Muscle layer of duodenum (tissue), 2 donors: ENCODE results near the gene C1QTNF7.

Experiments used
- H3K27ac ChIP-seq: one replicate; pipeline ENCODE4 v1.7.0; 2013; ENCODE audit warnings: mild to moderate bottlenecking, low read length
- H3K27me3 ChIP-seq: one replicate; pipeline ENCODE4 v1.7.0; 2013; ENCODE audit warnings: low read depth, mild to moderate bottlenecking, control low read depth, low read length
- H3K36me3 ChIP-seq, 2 donors: one replicate each; pipeline ENCODE4 v1.7.0; 2013; ENCODE audit warnings: low read length in 2 of 2, control low read depth in 1 of 2, mild to moderate bottlenecking in 1 of 2; ENCODE audit not compliant: insufficient read depth in 2 of 2, control insufficient read depth in 1 of 2
- H3K4me1 ChIP-seq, 2 donors: one replicate each; pipeline ENCODE4 v1.7.0; 2013; ENCODE audit warnings: low read length in 2 of 2, mild to moderate bottlenecking in 2 of 2, control low read depth in 1 of 2, moderate library complexity in 1 of 2; ENCODE audit not compliant: insufficient read depth in 2 of 2, control insufficient read depth in 1 of 2
- H3K4me3 ChIP-seq, 2 donors: one replicate each; pipeline ENCODE4 v1.7.0; 2013; ENCODE audit warnings: low read length in 2 of 2, low read depth in 1 of 2, mild to moderate bottlenecking in 1 of 2
- H3K9me3 ChIP-seq, 2 donors: one replicate each; pipeline ENCODE4 v1.7.0; 2013; ENCODE audit warnings: low read length in 2 of 2, control low read depth in 1 of 2, mild to moderate bottlenecking in 1 of 2; ENCODE audit not compliant: control insufficient read depth in 1 of 2
- donor health status: healthy.

The C1QTNF7 gene

DNA sequence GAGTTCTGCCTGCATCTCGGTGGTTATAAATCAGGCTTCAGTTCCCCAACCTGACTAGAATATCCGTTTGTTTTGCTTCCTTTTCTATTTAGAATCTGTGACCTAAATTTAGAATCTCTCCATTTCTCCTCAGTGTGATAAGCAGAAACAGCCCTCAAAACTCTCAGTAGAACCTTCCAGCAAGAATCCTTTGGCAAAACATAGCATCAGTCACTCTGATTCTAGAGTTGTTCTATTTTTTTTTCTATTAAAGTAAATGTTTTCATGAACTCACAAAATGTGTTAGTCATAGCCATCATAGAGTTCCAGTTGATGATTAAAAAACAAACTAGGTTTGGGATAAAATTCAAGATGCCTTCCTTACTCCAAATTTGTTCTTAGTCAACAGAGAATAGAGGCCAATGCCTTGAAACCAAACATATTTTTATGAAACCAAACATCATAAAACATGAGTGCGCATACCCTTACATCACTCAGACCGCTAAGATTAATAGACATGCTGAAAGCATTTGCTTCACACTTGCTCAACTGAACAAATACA is 13.2 kb upstream of the C1QTNF7 start:
- peaks cover 0 to 21% of the 10 kb centered on the region in 2 donors for H3K4me1 ChIP-seq
- H3K36me3 ChIP-seq = no peaks in the 10 kb centered on the region
- H3K27ac ChIP-seq = no peak overlapping the region
- no peak overlapping the region for H3K4me3 ChIP-seq
- no peaks in the 10 kb centered on the region for H3K9me3 ChIP-seq
- H3K27me3 ChIP-seq = no peaks in the 10 kb centered on the region

DNA sequence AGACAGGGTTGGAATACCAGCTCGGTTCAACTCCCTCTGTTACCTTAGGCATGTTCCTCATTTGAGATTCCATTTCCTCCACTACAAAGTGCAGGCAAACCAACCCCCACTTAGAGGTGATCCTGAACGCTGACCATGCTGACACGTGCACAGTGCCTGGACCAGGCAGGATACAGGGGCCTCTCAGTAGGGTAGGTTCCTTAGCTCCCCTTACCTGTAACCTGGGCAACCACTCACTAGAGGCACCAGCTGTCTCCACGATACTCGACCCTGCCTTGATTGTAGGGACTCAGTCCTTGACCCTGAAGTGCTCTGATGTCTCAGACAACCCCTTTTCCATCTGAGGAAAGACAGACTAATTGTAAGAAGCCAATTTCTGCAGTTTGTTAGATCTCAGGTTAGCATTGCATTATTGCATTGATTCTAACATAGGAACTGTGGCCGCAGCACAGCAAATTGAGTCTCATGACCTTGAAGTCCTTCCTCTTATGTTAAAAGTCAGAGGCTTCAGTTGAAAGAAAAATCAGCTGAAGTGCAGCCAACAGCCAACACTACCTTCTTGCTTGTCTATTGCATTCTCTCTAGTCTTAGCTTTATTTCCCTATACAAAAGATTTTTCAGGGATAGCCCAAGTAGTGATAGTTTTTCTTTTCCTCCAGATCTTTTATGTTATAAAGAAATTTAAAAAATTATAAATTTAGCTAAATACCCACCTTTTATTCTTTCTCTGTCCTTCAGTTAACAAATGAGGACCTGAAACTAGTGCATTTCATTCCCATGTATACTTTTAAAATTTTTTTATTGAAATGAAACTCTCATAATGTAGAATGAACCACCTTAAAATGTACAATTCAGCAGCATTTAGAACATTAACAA is 11.2 kb upstream of the C1QTNF7 start:
- no peaks in the 10 kb centered on the region for H3K9me3 ChIP-seq
- peaks cover 0 to 10% of the 10 kb centered on the region in 2 donors for H3K4me1 ChIP-seq
- H3K4me3 ChIP-seq = no peak overlapping the region
- H3K27me3 ChIP-seq = no peaks in the 10 kb centered on the region
- H3K27ac ChIP-seq = no peak overlapping the region
- no peaks in the 10 kb centered on the region for H3K36me3 ChIP-seq

DNA sequence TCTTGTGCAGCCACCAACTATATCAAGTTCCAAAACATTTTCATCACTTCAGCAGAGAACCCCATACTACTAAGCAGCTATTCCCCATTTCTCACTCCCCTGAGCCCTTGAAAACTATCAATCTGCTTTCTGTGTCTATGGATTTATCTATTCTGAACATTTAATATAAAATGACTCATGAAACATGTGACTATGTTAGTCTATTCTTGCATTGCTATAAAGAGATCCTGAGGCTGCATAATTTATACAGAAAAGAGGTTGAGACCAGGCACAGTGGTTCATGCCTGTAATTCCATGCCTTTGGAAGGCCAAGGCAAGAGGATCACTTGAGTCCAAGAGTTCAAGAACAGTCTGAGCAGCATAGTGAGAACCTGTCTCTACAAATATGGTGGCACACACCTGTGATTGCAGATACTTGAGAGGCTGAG is 10.6 kb upstream of the C1QTNF7 start:
- no peak overlapping the region for H3K27ac ChIP-seq
- no peaks in the 10 kb centered on the region for H3K9me3 ChIP-seq
- no peaks in the 10 kb centered on the region for H3K36me3 ChIP-seq
- H3K27me3 ChIP-seq = no peaks in the 10 kb centered on the region
- peaks cover 0 to 10% of the 10 kb centered on the region in 2 donors for H3K4me1 ChIP-seq
- no peak overlapping the region for H3K4me3 ChIP-seq

DNA sequence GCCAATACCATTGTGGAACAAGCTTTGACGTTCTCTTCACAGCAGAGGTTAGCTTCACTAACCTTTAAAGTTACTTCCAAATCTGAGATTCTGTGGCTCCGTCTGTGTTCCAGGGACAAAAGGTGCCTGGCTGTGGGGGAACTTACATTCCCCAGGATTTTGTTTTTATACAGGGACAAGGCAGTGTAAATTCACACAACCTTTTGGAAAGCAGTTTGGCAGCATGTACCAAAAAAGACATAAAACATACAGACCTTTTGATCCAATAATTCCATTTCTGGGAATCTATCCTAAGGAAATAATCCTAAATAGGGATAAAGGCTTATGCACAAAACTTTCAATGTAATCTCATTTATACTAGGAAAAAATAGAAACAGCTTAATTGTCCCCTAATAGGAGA is 8.9 kb upstream of the C1QTNF7 start:
- no peak overlapping the region for H3K27ac ChIP-seq

DNA sequence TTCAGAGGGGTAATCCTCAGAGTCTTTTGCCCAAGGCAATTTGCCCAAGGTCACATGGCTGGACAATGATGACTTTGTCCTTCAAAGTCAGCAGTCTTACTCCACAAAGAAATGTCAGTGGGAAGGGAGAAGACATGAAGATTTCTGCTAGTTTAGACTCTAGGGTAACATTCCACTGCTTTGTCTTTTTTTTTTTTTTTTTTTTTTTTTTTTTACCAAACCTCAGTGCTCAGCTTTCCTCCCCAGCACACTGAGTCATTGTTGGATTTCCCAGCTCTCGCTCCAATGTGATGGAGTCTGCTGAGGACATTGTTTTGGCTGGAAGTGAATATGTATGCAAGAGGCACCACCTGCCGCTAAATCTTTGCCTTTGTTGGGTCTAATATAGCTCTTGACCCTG is 7.2 kb upstream of the C1QTNF7 start:
- Histone ChIP-seq H3K4me1 (peaks cover 0 to 4% of the 10 kb centered on the region in 2 donors), H3K36me3 (no peaks in the 10 kb centered on the region), H3K4me3 (no peak overlapping the region), H3K27ac (no peak overlapping the region), H3K9me3 (no peaks in the 10 kb centered on the region), H3K27me3 (no peaks in the 10 kb centered on the region)

More for the DNA sequence above, 8.9 kb upstream of the C1QTNF7 start:
- Histone ChIP-seq H3K4me3 (no peak overlapping the region), H3K27me3 (no peaks in the 10 kb centered on the region), H3K9me3 (no peaks in the 10 kb centered on the region), H3K36me3 (no peaks in the 10 kb centered on the region), H3K4me1 (peaks cover 0 to 5% of the 10 kb centered on the region in 2 donors)

DNA sequence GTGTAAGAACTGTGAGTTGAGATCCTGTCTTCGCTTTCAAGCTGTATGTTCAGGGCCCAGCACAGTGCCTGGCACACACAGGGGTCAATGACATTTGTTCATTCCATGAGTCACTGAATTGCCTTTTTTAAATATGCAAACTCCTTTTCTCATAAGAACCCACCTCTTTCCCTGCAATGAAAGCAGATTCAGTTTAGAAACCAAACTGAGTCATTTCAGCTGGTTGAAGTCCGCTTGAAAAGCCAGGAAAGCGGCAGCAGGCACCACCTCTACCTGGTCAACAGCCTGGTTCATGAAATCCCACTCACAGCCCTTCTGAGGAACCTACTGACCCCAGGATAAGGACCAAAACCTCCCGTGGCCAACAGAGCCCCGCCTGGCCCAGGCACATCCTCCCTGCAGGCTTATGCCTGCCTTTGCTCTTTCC is 4.5 kb upstream of the C1QTNF7 start:
- Histone ChIP-seq H3K4me1 (peaks cover 0 to 7% of the 10 kb centered on the region in 2 donors), H3K27me3 (no peaks in the 10 kb centered on the region), H3K36me3 (no peaks in the 10 kb centered on the region), H3K4me3 (no peak overlapping the region), H3K27ac (no peak overlapping the region), H3K9me3 (no peaks in the 10 kb centered on the region)

DNA sequence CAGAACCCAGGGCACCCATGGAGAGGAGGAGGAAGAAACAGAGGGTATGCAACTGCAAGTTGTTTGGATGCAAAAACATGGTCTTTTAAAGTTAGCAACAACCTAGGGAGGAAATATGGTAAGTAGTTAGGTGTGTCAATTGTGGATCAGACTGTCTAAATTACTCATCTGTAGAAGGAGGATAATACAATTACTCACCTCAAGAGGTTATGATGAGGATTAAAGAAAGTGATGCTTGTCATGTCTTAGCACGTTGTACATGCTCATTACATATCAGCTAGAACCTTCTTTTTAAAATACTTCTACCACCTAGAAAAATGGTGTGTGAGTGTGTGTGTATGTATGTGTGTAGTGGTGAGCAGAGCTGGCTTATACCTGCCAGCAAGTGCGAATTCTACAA is 2.3 kb upstream of the C1QTNF7 start:
- H3K27me3 ChIP-seq = no peaks in the 10 kb centered on the region
- peaks cover 0 to 13% of the 10 kb centered on the region in 2 donors for H3K4me1 ChIP-seq
- no peak overlapping the region for H3K4me3 ChIP-seq
- no peaks in the 10 kb centered on the region for H3K9me3 ChIP-seq
- H3K27ac ChIP-seq = no peak overlapping the region
- H3K36me3 ChIP-seq = no peaks in the 10 kb centered on the region

DNA sequence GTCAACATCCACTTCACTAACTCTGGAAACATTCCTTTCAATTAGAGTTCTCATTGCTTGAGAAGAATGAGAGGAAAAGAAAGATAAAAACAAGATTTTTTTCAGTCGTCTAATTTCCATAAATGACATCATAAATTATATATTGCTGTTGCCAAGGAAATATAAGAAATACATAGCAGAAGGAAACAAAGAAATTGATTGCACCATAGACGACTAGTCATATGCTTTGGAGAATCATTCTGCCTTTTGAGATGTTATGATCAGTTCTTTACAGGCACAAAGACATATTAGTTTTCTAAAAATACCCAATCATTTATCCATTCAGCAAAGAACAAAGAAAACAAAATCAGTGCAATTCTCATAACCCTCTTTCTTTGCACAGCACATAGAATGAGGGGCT is 672 bp upstream of the C1QTNF7 start:
- Histone ChIP-seq H3K4me1 (peaks cover 0 to 13% of the 10 kb centered on the region in 2 donors), H3K27ac (peak overlapping the region; percentile 42), H3K9me3 (no peaks in the 10 kb centered on the region), H3K36me3 (no peaks in the 10 kb centered on the region), H3K27me3 (no peaks in the 10 kb centered on the region), H3K4me3 (no peak overlapping the region)

DNA sequence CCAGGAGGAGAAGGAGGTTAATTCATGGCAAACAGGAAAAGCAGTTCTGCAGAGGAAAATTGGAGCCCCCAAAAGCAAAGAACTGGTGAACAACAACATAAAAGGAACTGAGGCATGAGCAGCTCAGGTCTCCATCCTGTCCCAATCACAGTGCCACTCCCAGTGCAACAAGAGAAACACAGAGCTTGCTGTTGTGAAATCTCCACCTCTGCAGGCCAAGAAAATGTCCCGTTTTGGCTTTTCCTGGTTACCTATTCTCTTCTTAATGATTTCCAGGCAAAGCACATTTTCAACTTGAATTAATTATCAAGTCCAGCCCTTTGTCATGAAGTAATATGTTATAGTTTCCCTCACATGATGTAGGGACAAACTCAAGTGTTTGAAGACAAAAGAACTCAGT is 778 bp downstream of the C1QTNF7 start:
- Histone ChIP-seq H3K27me3 (no peaks in the 10 kb centered on the region), H3K36me3 (no peaks in the 10 kb centered on the region), H3K4me1 (peaks cover 0 to 13% of the 10 kb centered on the region in 2 donors), H3K4me3 (peak overlapping the region in 1 of 2 donors; percentile 5), H3K9me3 (no peaks in the 10 kb centered on the region), H3K27ac (no peak overlapping the region)

DNA sequence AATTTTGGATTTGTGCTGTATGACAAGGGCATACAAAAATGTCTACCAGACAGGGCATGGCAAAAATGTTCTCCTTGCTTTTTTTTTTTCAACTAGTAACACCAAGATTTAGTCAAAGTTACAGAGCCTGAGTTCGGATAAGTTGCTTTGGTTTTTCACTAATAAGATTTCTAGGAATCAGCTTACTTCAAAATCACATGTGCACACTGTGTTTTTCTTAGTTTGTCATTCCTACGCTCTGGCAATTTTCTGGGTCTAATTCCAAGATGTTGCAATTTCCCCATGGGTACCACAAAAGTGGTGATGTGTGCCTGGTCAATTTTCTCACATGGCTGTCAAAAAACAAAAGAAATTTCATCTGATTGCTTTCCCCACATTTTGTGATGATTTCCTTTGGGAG is 6.3 kb downstream of the C1QTNF7 start:
- H3K36me3 ChIP-seq = no peaks in the 10 kb centered on the region
- H3K4me1 ChIP-seq = peaks cover 0 to 6% of the 10 kb centered on the region in 2 donors
- no peaks in the 10 kb centered on the region for H3K9me3 ChIP-seq
- no peaks in the 10 kb centered on the region for H3K27me3 ChIP-seq
- no peak overlapping the region for H3K4me3 ChIP-seq
- no peak overlapping the region for H3K27ac ChIP-seq

DNA sequence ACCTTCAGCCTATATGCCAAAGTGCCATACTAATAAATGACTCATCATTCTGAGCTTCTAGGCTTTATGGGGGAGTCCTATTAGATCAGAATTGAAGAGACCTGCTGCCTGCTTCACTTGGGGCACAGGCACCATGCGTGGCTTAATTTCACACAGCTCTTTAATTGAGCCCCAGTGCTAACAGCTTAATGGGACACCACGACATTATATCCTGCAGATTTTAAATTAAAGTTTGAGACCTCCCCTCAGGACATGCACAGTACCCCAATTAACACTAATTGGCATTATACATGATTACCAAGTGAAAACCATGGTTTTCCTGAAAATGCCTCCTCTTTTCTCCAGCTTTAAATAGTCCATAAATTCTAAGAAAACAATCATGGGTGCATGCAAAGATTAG is 6.8 kb downstream of the C1QTNF7 start:
- H3K4me3 ChIP-seq = no peak overlapping the region
- no peak overlapping the region for H3K27ac ChIP-seq
- H3K36me3 ChIP-seq = no peaks in the 10 kb centered on the region
- peaks cover 0 to 6% of the 10 kb centered on the region in 2 donors for H3K4me1 ChIP-seq
- no peaks in the 10 kb centered on the region for H3K27me3 ChIP-seq
- no peaks in the 10 kb centered on the region for H3K9me3 ChIP-seq
